Measurements from ENCODE around the gene BRPF1.

Gene BRPF1

DNA sequence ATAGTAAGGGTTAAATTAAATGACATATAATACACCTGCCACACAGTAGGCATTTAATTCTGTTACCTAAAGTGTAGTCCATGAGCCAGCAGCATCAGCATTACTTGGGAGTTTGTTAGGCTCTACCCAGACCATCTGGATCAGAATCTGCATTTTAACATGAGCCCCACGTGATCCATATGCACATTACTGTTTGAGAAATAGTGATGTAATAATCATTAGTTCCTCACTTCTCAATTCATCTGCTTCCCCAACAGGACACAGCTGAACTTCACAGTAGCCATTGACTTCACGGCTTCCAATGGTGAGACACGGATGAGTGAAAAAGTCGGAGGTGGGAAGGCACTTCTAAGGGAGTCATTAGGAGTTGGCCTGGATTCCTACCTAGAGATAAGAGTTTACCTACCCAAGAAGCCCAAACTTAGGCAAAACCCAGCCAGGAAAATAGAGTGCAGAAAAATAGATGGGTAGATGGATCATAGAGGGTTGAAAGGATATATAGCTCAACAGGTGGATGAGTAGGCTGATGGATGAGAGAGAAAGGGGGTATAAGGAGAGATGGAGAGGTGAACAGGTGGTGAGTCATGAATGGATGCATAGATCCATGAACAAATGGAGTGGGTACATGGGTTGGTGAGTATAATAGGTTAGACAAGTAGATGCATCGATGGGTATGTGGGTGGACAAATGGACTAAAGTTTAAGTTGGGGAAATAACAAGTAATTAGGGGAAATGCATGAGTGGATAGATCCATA lies 14.6 kb upstream of the BRPF1 start:
- POLR2A ChIA-PET: no interaction called here

DNA sequence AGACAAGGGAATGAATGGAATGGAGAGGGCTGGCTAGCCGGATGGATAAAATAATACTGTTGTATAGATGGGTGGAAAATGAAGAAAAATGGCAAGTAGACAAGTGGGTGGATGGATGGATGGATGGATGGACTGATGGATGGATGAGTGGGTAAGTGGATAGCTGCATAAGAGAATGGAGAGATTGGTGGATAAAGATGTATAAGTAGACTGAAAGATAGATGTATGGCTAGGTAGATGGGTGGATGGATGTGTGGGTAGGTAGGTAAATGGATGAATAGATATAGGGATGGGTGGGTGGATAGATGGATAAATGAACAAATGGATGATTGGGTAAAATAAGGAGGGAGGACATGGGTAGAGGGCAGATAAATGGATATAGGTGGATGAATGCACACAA lies 14.0 kb upstream of the BRPF1 start:
- TF ChIP-seq, protein P1, sequence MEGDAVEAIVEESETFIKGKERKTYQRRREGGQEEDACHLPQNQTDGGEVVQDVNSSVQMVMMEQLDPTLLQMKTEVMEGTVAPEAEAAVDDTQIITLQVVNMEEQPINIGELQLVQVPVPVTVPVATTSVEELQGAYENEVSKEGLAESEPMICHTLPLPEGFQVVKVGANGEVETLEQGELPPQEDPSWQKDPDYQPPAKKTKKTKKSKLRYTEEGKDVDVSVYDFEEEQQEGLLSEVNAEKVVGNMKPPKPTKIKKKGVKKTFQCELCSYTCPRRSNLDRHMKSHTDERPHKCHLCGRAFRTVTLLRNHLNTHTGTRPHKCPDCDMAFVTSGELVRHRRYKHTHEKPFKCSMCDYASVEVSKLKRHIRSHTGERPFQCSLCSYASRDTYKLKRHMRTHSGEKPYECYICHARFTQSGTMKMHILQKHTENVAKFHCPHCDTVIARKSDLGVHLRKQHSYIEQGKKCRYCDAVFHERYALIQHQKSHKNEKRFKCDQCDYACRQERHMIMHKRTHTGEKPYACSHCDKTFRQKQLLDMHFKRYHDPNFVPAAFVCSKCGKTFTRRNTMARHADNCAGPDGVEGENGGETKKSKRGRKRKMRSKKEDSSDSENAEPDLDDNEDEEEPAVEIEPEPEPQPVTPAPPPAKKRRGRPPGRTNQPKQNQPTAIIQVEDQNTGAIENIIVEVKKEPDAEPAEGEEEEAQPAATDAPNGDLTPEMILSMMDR (IDR thresholded peaks at IDR 0.05; ENCODE audit: insufficient read depth, low read length, missing control alignments): no peak
- CTCF ChIA-PET: interaction anchor here (1.5 kb wide), 1 partner anchor 118 kb away, joined by 3 read pairs; no protein-coding TSS in a partner anchor
- POLR2A ChIA-PET: no interaction called here
- DNase-seq (ENCODE audit: low read depth, low spot score): no peak
- H3K4me3 ChIP-seq (ENCODE audit: low read depth, low read length): no peak overlapping the region

More for the DNA sequence above, 14.6 kb upstream of the BRPF1 start:
- H3K4me3 ChIP-seq (ENCODE audit: low read depth, low read length): no peak overlapping the region
- TF ChIP-seq, protein P1 (IDR thresholded peaks at IDR 0.05; ENCODE audit: insufficient read depth, low read length, missing control alignments): no peak
- CTCF ChIA-PET: interaction anchor here (1.5 kb wide), 1 partner anchor 119 kb away, joined by 3 read pairs; no protein-coding TSS in a partner anchor
- DNase-seq (ENCODE audit: low read depth, low spot score): no peak

DNA sequence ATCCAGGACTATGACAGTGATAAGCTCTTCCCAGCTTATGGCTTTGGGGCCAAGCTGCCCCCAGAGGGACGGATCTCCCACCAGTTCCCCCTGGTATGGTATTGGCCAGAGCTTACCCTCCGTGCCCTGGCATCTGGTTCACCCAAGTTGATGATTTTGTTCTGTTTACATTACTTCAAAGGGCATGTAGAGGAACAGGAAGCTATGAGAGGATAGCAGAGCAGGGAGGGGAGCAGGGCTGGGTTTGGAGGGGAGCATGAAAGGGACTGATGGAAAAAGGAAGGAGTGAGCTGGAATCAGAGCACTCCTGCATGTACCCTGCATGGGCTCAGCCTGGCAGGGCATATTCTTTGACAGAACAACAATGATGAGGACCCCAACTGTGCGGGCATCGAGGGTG lies 13.4 kb upstream of the BRPF1 start:
- H3K4me3 ChIP-seq (ENCODE audit: low read depth, low read length): no peak overlapping the region
- TF ChIP-seq, protein P1 (IDR thresholded peaks at IDR 0.05; ENCODE audit: insufficient read depth, low read length, missing control alignments): no peak
- POLR2A ChIA-PET: no interaction called here
- CTCF ChIA-PET: interaction anchor here (1.4 to 1.5 kb wide), 2 partner anchors 10 to 118 kb away, joined by 3 to 4 read pairs; no protein-coding TSS in a partner anchor
- no peak for DNase-seq (ENCODE audit: low read depth, low spot score)

DNA sequence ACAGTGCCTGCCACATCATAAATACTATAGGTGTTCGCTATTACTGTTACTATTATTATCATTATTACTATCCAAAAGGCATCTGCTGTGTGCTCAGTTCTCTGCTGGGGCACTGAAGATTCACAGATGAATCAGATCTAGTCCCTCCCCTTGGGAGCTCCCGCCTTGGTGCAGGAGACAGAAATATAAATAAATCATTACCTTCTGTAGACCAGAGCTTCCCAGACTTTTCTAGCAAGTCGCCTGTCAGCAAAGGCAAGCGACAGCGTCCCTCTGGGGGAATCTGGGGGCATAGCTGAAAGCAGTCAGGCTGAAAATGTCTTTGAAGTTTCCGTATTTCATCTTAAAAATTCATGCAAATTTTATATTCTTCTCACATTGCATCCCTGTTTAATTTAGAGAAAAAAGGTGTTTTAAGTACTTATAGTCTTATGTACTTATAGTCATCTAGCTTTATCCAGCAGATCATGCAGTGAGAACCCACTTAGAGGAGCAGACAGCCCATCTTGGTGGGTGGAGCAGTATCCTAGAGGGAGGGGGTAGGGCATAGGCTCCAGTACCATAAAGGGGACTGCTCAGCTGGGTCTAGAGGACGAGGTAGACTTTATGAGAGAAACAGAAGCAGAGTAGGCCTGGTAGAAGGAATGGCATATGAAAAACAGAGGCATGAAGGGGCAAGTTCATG lies 10.4 kb upstream of the BRPF1 start:
- ChIA-PET CTCF (interaction anchor here (0.6 to 1.3 kb wide), 4 partner anchors 10 to 366 kb away, joined by 3 to 4 read pairs (median 4); partner anchors contain the start of gene BRPF1), POLR2A (no interaction called here)
- TF ChIP-seq, protein P1 (IDR thresholded peaks at IDR 0.05; ENCODE audit: insufficient read depth, low read length, missing control alignments): no peak
- DNase-seq (ENCODE audit: low read depth, low spot score): no peak
- H3K4me3 ChIP-seq (ENCODE audit: low read depth, low read length): no peak overlapping the region

DNA sequence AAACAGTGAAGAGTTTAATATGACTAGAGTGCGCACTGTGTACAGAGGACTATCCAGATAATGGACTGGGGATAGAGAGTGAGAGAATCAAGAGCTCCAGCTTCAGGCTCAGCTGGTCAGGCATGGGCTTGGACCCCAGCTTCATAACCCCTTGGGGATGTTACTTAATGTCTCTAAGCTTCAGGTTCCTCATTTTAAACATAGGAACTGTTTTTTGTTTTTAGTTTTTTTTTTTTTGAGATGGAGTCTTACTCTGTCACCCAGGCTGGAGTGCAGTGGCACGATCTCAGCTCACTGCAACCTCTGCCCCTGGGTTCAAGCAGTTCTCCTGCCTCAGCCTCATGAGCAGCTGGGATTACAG lies 9.9 kb upstream of the BRPF1 start:
- no peak for DNase-seq (ENCODE audit: low read depth, low spot score)
- POLR2A ChIA-PET: no interaction called here
- TF ChIP-seq, protein P1 (IDR thresholded peaks at IDR 0.05; ENCODE audit: insufficient read depth, low read length, missing control alignments): no peak

More for the DNA sequence above, 9.9 kb upstream of the BRPF1 start:
- CTCF ChIA-PET: interaction anchor here (0.6 to 1.1 kb wide), 2 partner anchors 9 to 367 kb away, joined by 3 to 4 read pairs; partner anchors contain the start of gene BRPF1
- no peak overlapping the region for H3K4me3 ChIP-seq (ENCODE audit: low read depth, low read length)

Data from AG04449 (cell line).